PC-9 (cell line): ENCODE results near the gene MACROD1. TPM values are rescaled to one million over a fixed set of nuclear protein-coding genes. Genes with fewer than 3 reads are reported as not detected.

Source experiments
- BruUV-seq: library from RNA; stranded (reverse); fragments of 400-500 nt; replicated peaks from 2 replicates; lab custom pipeline; 2021; lab: Mats Ljungman, UMichigan
- CTCF ChIA-PET: fragments of 300-600 bp; sonication (Branson Sonifier 250); formaldehyde crosslinking; loops from one replicate; lab custom pipeline; 2022; ENCODE audit warnings: antibody characterized with exemption; lab: Charles Lee
- POLR2A ChIA-PET: fragments of 300-600 bp; sonication (Branson Sonifier 250); formaldehyde crosslinking; loops from one replicate; lab custom pipeline; 2022; ENCODE audit warnings: antibody characterized with exemption; ENCODE audit not compliant: unreplicated experiment; lab: Charles Lee
- DNase-seq, 2 experiments: peaks; one replicate each; pipeline versions ENCODE4 v3.0.0 to v3.0.0-alpha.2; 2015 to 2022; ENCODE audit warnings: mixed read lengths in 1 of 2
- H2AFZ ChIP-seq: fragments of 200-600 bp; sonication (generic); 2 replicates; pipeline ENCODE4 v1.8.1; 2017; ENCODE audit warnings: antibody characterized with exemption
- H3F3A ChIP-seq: fragments of 200-600 bp; sonication (generic); 2 replicates; pipeline ENCODE4 v1.8.1; 2017; ENCODE audit warnings: antibody characterized with exemption, mild to moderate bottlenecking, low read depth; ENCODE audit not compliant: insufficient read depth
- H3K27ac ChIP-seq: fragments of 200-600 bp; sonication (generic); 2 replicates; pipeline ENCODE4 v1.6.1; 2016; ENCODE audit warnings: mixed run types
- H3K27me3 ChIP-seq: fragments of 200-600 bp; sonication (generic); 2 replicates; pipeline ENCODE4 v1.6.1; 2016; ENCODE audit warnings: low read depth, mixed run types; ENCODE audit not compliant: insufficient read depth
- H3K36me3 ChIP-seq: fragments of 200-600 bp; sonication (generic); 2 replicates; pipeline ENCODE4 v1.6.1; 2016; ENCODE audit warnings: low read depth, mixed run types
- H3K4me1 ChIP-seq: fragments of 200-600 bp; sonication (generic); replicated peaks from 2 replicates; pipeline ENCODE4 v1.6.1; 2016; ENCODE audit warnings: mixed run types; ENCODE audit not compliant: insufficient read depth
- H3K4me2 ChIP-seq: fragments of 200-600 bp; sonication (generic); 2 replicates; pipeline ENCODE4 v1.6.1; 2017; ENCODE audit warnings: mixed run types
- H3K4me3 ChIP-seq: fragments of 200-600 bp; sonication (generic); 2 replicates; pipeline ENCODE4 v1.6.1; 2016; ENCODE audit warnings: mixed run types
- H3K79me2 ChIP-seq: fragments of 200-600 bp; sonication (generic); 2 replicates; pipeline ENCODE4 v1.6.1; 2017; ENCODE audit warnings: low read depth, mixed run types
- H3K9me2 ChIP-seq: fragments of 200-600 bp; sonication (generic); 2 replicates; pipeline ENCODE4 v1.8.1; 2017; ENCODE audit warnings: mild to moderate bottlenecking; ENCODE audit not compliant: insufficient read depth
- H3K9me3 ChIP-seq: fragments of 200-600 bp; sonication (generic); 2 replicates; pipeline ENCODE4 v1.8.1; 2016; ENCODE audit warnings: low read depth; ENCODE audit not compliant: insufficient read depth
- H4K20me1 ChIP-seq: fragments of 200-600 bp; sonication (generic); 2 replicates; pipeline ENCODE4 v1.8.1; 2017; ENCODE audit not compliant: insufficient read depth
- EZH2 ChIP-seq: fragments of 200-600 bp; sonication (generic); IDR thresholded peaks from 2 replicates; pipeline ENCODE4 v1.8.0; 2017; ENCODE audit warnings: antibody characterized with exemption, low read depth
- intact Hi-C: fragments of 100-400 bp; cut with micrococcal nuclease; formaldehyde crosslinking; loops from one replicate; pipeline ENCODE4 v1.10.0; 2022; ENCODE audit not compliant: unreplicated experiment
- total RNA-seq: library from RNA; stranded (reverse); gene quantifications from 2 replicates; pipeline ENCODE4 v1.2.3, GENCODE V29; 2021
- TF ChIP-seq, protein P1 (sequence below): fragments of 200-600 bp; sonication (generic); conservative IDR thresholded peaks from 2 replicates; pipeline ENCODE4 v1.6.1; 2017; ENCODE audit warnings: mixed run types, antibody characterized with exemption, mild to moderate bottlenecking, moderate library complexity

MACROD1 gene
- total RNA-seq, 1 experiment from 2014 or later, result 41.0 TPM

DNA sequence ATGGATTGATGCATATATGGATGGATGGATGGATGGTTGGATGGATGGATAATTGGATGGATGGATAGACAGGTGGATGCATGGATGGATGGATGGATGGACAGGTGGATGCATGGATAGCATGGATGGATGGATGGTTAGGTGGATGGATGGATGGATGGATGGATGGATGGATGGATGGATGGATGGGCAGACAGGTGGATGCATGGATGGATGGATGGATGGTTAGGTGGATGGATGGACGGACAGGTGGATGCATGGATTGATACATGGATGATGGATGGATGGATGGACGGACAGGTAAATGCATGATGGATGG, 52.5 kb downstream of the MACROD1 start:
- Histone ChIP-seq H3K79me2 (no peaks in the 10 kb centered on the region), H3K27me3 (no peaks in the 10 kb centered on the region), H3K27ac (no peak overlapping the region), H4K20me1 (peaks cover 34% of the 10 kb centered on the region), H2AFZ (no peak overlapping the region), H3K36me3 (no peaks in the 10 kb centered on the region), H3K4me2 (no peak overlapping the region), H3K4me3 (no peak overlapping the region), H3F3A (no peaks in the 10 kb centered on the region; the same call in 1 of the 2 replicates), H3K9me3 (no peaks in the 10 kb centered on the region), H3K9me2 (no peaks in the 10 kb centered on the region), H3K4me1 (no peaks in the 10 kb centered on the region)
- BruUV-seq, result no TSS peak
- TF ChIP-seq, protein P1, sequence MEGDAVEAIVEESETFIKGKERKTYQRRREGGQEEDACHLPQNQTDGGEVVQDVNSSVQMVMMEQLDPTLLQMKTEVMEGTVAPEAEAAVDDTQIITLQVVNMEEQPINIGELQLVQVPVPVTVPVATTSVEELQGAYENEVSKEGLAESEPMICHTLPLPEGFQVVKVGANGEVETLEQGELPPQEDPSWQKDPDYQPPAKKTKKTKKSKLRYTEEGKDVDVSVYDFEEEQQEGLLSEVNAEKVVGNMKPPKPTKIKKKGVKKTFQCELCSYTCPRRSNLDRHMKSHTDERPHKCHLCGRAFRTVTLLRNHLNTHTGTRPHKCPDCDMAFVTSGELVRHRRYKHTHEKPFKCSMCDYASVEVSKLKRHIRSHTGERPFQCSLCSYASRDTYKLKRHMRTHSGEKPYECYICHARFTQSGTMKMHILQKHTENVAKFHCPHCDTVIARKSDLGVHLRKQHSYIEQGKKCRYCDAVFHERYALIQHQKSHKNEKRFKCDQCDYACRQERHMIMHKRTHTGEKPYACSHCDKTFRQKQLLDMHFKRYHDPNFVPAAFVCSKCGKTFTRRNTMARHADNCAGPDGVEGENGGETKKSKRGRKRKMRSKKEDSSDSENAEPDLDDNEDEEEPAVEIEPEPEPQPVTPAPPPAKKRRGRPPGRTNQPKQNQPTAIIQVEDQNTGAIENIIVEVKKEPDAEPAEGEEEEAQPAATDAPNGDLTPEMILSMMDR, result no peak
- TF ChIP-seq EZH2, result no peak
- no peak for DNase-seq
- ChIA-PET POLR2A (no interaction called here), CTCF (no interaction called here)
- intact Hi-C loops, result no loop called here

DNA sequence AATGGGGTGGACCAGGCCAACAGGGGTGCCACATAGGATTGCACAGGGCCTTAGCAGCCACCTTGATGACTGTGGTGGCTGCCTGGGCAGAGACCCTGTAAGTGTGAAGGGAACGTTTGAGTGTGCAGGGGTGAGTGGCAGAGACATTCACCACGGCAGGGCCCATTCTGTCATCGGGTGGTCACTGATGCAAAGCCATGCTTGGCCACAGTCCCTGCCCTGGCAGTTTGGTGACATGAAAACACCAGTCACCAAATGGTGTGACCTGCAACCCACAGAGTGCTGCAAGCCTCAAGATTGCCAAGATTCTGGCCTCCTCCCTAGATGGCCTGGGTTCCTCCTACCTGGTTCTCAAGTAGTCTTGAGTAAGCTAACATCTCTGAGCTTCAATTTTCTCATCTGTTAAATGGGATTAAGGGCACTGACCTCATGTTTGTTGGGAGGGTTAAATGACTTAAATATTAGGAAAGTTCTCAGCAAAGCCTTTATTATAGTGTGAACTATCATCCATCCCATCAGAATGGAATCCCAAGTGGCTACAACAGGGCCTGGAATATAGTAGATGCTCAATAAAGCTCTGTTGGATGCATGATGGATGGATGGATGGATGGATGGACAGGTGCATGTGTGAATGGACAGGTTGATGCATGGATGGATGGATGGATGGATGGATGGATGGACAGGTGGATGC, 53.0 kb downstream of the MACROD1 start:
- Histone ChIP-seq H3K27ac (no peak overlapping the region), H4K20me1 (peaks cover 35% of the 10 kb centered on the region), H3K36me3 (no peaks in the 10 kb centered on the region), H3K79me2 (no peaks in the 10 kb centered on the region), H3K9me2 (no peaks in the 10 kb centered on the region), H3K4me2 (no peak overlapping the region), H3F3A (no peaks in the 10 kb centered on the region; the same call in 1 of the 2 replicates), H2AFZ (no peak overlapping the region), H3K27me3 (no peaks in the 10 kb centered on the region), H3K4me3 (no peak overlapping the region), H3K4me1 (no peaks in the 10 kb centered on the region), H3K9me3 (no peaks in the 10 kb centered on the region)
- DNase-seq, result no peak
- TF ChIP-seq, protein P1, result no peak
- no peak for TF ChIP-seq EZH2
- intact Hi-C loops, result no loop called here
- BruUV-seq, result no TSS peak
- ChIA-PET CTCF (no interaction called here), POLR2A (no interaction called here)

DNA sequence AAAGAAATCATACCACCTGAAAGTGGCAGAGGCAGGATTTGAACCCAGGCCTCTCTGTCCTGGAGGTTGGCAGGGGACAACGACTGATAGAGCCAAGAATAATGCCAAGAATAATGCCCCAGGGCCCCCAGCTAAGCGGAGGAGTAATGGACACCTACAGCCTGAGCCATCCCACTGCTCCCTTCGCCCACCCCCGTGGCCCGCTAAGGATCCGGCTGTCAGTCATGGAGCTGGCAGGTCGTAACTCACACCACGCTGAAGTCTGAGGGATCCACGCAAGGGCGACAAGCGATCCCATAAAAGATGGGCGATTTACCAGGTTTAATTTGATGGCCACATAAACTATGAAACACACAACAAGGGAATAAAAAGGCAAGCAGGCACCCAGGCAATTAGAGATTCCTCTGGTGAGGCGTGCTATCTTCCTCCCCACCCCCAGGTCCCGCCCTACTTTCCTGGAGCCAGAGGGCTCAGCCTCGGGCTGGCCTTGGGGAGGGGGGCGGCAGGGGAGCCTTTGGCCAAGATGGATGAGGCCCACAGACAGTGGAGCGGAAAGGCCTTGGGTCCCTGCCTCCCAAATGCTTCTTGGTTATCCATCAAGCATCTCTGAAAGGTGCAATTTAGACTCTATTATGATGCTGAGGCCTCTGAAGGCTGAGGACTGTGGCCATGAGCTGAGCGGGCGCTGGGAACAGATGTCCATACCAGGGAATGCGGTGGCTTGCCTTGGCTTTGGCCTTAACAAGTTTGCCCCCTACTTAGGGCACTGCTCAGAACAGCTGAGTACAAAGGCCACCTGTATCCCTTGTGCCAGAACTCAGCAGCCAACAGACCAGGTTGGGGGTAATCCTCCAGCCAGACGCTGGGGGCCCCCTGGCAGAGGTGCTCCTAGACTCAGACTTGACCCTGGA, 55.2 kb downstream of the MACROD1 start:
- Histone ChIP-seq H3K27ac (no peak overlapping the region), H3K79me2 (no peaks in the 10 kb centered on the region), H3K9me2 (no peaks in the 10 kb centered on the region), H3K4me3 (no peak overlapping the region), H2AFZ (no peak overlapping the region), H3K4me1 (no peaks in the 10 kb centered on the region), H3K9me3 (no peaks in the 10 kb centered on the region), H3K36me3 (no peaks in the 10 kb centered on the region), H3K4me2 (no peak overlapping the region), H3K27me3 (no peaks in the 10 kb centered on the region), H4K20me1 (peaks cover 36% of the 10 kb centered on the region), H3F3A (no peaks in the 10 kb centered on the region; the same call in 1 of the 2 replicates)
- no peak for DNase-seq
- intact Hi-C loops, result no loop called here
- ChIA-PET CTCF (no interaction called here), POLR2A (no interaction called here)
- BruUV-seq, result no TSS peak
- no peak for TF ChIP-seq EZH2
